WTC11 (cell line): ENCODE measurements around the gene CTRB1. TPM values are rescaled to one million over a fixed set of nuclear protein-coding genes. Genes with fewer than 3 reads are reported as not detected.

ENCODE experiments used
- ATAC-seq: fragments of 200-7000 bp; cut with Tn5 transposase; 2 replicates; pipeline ENCODE4 v1.10.0; 2021; ENCODE audit warnings: mild to moderate bottlenecking, moderate library complexity
- Bru-seq: library from RNA; stranded (reverse); fragments of 400-500 nt; gene quantifications from one replicate; lab custom pipeline; 2021; lab: Mats Ljungman, UMichigan
- CTCF ChIA-PET: fragments of 300-600 bp; sonication (Branson Sonifier 250); formaldehyde crosslinking; loops from one replicate; lab custom pipeline; 2021; ENCODE audit warnings: antibody characterized with exemption; lab: Charles Lee
- POLR2A ChIA-PET: fragments of 350-600 bp; sonication (Branson Sonifier 250); formaldehyde crosslinking; loops from one replicate; lab custom pipeline; 2021; ENCODE audit warnings: antibody characterized with exemption; lab: Charles Lee
- DNase-seq: peaks from one replicate; pipeline ENCODE4 v3.0.0; 2021; ENCODE audit warnings: low spot score
- H3K27ac Mint-ChIP-seq: 2 replicates; pipeline ENCODE4 v1.8.0; 2021; ENCODE audit warnings: mixed read lengths
- H3K27me3 Mint-ChIP-seq: 2 replicates; pipeline ENCODE4 v1.8.0; 2021; ENCODE audit warnings: low read depth, mild to moderate bottlenecking, moderate library complexity, mixed read lengths
- H3K36me3 Mint-ChIP-seq: 2 replicates; pipeline ENCODE4 v1.8.0; 2021; ENCODE audit warnings: mixed read lengths
- H3K4me1 Mint-ChIP-seq: 2 replicates; pipeline ENCODE4 v1.8.0; 2022; ENCODE audit warnings: mixed read lengths
- H3K4me3 Mint-ChIP-seq: 2 replicates; pipeline ENCODE4 v1.8.0; 2021; ENCODE audit warnings: mild to moderate bottlenecking, moderate library complexity, mixed read lengths
- H3K9me3 Mint-ChIP-seq: 2 replicates; pipeline ENCODE4 v1.8.0; 2021; ENCODE audit warnings: mixed read lengths
- CBFB ChIP-seq: sonication (generic); formaldehyde crosslinking; IDR thresholded peaks from 2 replicates; pipeline ENCODE4 v1.8.1; 2022; ENCODE audit warnings: mild to moderate bottlenecking, low read depth, missing genetic modification reagents
- ETV6 ChIP-seq: sonication (generic); formaldehyde crosslinking; IDR thresholded peaks from 2 replicates; pipeline ENCODE4 v1.8.1; 2022; ENCODE audit warnings: mild to moderate bottlenecking, missing genetic modification reagents
- FOXJ3 ChIP-seq: sonication (generic); formaldehyde crosslinking; IDR thresholded peaks from 2 replicates; pipeline ENCODE4 v1.9.0; 2021; ENCODE audit warnings: missing genetic modification reagents, mild to moderate bottlenecking, borderline replicate concordance
- GTF2I ChIP-seq: fragments of 250-450 bp; sonication (Bioruptor Pico); conservative IDR thresholded peaks from 2 replicates; pipeline ENCODE4 v1.4.0; 2021; ENCODE audit warnings: mild to moderate bottlenecking
- HMGA2 ChIP-seq: fragments of 250-450 bp; sonication (Bioruptor Pico); IDR thresholded peaks from 2 replicates; pipeline ENCODE4 v1.4.0; 2021; ENCODE audit warnings: mild to moderate bottlenecking, moderate library complexity
- NFE2L1 ChIP-seq: sonication (generic); formaldehyde crosslinking; IDR thresholded peaks from 2 replicates; pipeline ENCODE4 v1.8.1; 2023; ENCODE audit warnings: missing genetic modification reagents
- OVOL2 ChIP-seq: fragments of 250-450 bp; sonication (Bioruptor Pico); IDR thresholded peaks from 2 replicates; pipeline ENCODE4 v1.9.0; 2021; ENCODE audit warnings: mild to moderate bottlenecking, borderline replicate concordance
- RORB ChIP-seq: fragments of 250-450 bp; sonication (Bioruptor Pico); IDR thresholded peaks from 2 replicates; pipeline ENCODE4 v1.9.0; 2021; ENCODE audit warnings: mild to moderate bottlenecking
- ZNF121 ChIP-seq: sonication (generic); formaldehyde crosslinking; IDR thresholded peaks from 2 replicates; pipeline ENCODE4 v1.8.0; 2023; ENCODE audit warnings: missing genetic modification reagents
- ZNF232 ChIP-seq: sonication (generic); formaldehyde crosslinking; IDR thresholded peaks from 2 replicates; pipeline ENCODE4 v1.8.0; 2022; ENCODE audit warnings: mild to moderate bottlenecking, missing genetic modification reagents
- ZNF416 ChIP-seq: fragments of 250-450 bp; sonication (Bioruptor Pico); IDR thresholded peaks from 2 replicates; pipeline ENCODE4 v1.9.0; 2021; ENCODE audit warnings: mild to moderate bottlenecking, inconsistent platforms
- ZNF423 ChIP-seq: fragments of 250-450 bp; sonication (Bioruptor Pico); IDR thresholded peaks from 2 replicates; pipeline ENCODE4 v2.1.2; 2022; ENCODE audit warnings: mild to moderate bottlenecking, moderate library complexity
- long read RNA-seq, 3 experiments: library from RNA in 1 of 3; library from capped mRNA in 1 of 3; library from polyadenylated mRNA in 1 of 3; unstranded in 2 of 3; stranded (forward) in 1 of 3; transcript quantifications; one replicate each; pipeline ENCODE4 v2.0.0, GENCODE V29; 2021
- total RNA-seq: library from RNA; stranded (reverse); gene quantifications from 3 replicates; pipeline ENCODE4 v1.2.3, GENCODE V29; 2021
- TF ChIP-seq, protein P1 (sequence below): sonication (generic); formaldehyde crosslinking; IDR thresholded peaks from 2 replicates; pipeline ENCODE4 v1.8.1; 2023; ENCODE audit warnings: mild to moderate bottlenecking, missing genetic modification reagents, moderate library complexity
- TF ChIP-seq, protein P2 (sequence below): fragments of 250-450 bp; sonication (Bioruptor Pico); IDR thresholded peaks from 2 replicates; pipeline ENCODE4 v1.8.0; 2021; ENCODE audit warnings: mild to moderate bottlenecking
- TF ChIP-seq, protein P3 (sequence below): sonication (generic); formaldehyde crosslinking; IDR thresholded peaks from 2 replicates; pipeline ENCODE4 v1.8.1; 2023; ENCODE audit warnings: mild to moderate bottlenecking, missing genetic modification reagents
- TF ChIP-seq, protein P4 (sequence below): fragments of 250-450 bp; sonication (Bioruptor Pico); conservative IDR thresholded peaks from 2 replicates; pipeline ENCODE4 v1.9.0; 2021; ENCODE audit warnings: mild to moderate bottlenecking
- TF ChIP-seq, protein P5 (sequence below): sonication (generic); formaldehyde crosslinking; IDR thresholded peaks from 2 replicates; pipeline ENCODE4 v1.8.1; 2022; ENCODE audit warnings: low read depth, missing genetic modification reagents, borderline replicate concordance
- TF ChIP-seq, protein P6 (sequence below): sonication (generic); formaldehyde crosslinking; conservative IDR thresholded peaks from 2 replicates; pipeline ENCODE4 v1.8.1; 2022; ENCODE audit warnings: mild to moderate bottlenecking, missing genetic modification reagents
- TF ChIP-seq, protein P7 (sequence below): fragments of 250-450 bp; sonication (Bioruptor Pico); IDR thresholded peaks from 2 replicates; pipeline ENCODE4 v1.9.0; 2021; ENCODE audit warnings: mild to moderate bottlenecking
- TF ChIP-seq, protein P8 (sequence below): sonication (generic); formaldehyde crosslinking; IDR thresholded peaks from 2 replicates; pipeline ENCODE4 v1.8.0; 2022; ENCODE audit warnings: mild to moderate bottlenecking, missing genetic modification reagents
- TF ChIP-seq, protein P9 (sequence below): sonication (generic); formaldehyde crosslinking; IDR thresholded peaks from 2 replicates; pipeline ENCODE4 v1.8.1; 2022; ENCODE audit warnings: mild to moderate bottlenecking, missing genetic modification reagents, moderate library complexity, borderline replicate concordance

Gene CTRB1
- total RNA-seq (3.9 to 5.7 TPM (median 5.7 TPM) in 3 replicates), Bru-seq, nascent RNA (not detected)
- long read RNA-seq, experiment 1 = 0 reads
- long read RNA-seq, experiment 2 = 0 reads
- long read RNA-seq, experiment 3 = 0 reads

DNA sequence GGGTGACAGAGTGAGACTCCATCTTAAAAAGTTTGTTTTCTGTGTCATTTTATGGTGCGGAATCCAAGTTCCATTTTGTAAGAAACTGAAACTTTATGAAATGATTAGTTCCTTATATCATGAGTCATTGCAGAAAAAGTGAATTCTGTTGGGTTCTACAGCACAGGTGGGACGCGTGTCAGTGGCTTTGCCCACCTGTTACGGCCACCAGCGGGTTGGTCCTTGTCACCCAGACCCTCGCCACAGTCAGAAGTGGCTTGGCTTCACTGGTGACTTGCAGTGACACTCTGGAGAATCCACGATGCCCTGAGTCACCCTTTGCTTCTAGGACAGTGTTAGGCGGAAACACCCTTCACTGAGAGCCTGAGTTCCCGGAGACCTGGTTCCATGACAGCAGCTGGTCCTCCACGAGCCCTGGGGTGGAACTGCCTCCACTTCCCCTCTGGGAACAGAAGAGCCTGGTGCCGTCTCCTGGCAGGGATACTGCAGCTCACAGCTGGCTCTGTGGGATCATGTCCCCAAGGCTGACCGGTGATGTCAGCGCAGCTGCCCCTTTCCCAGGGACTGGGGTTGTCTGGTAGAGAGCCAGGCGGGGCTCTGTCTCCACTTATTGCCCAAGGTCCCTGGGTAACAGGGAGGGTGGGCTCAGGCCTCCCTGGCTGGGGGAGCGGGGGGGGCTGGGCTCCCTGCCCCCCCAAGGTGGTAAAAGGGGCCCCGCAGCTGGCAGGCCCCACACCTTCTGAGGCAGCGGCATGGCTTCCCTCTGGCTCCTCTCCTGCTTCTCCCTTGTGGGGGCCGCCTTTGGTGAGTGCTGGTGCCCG is at the start of gene CTRB1:
Gene CTRB1 (plus strand): TSS at position 733 of the 821 bp plus-strand sequence. CDS start 20 bp downstream, at position 753.
- CTCF ChIA-PET = interaction anchor here (3.0 kb wide), 1 partner anchor 15 kb away, joined by 12 read pairs; no protein-coding TSS in a partner anchor
- H3K4me1 Mint-ChIP-seq = no peaks in the 10 kb centered on the region
- no peak for DNase-seq
- no peaks in the 10 kb centered on the region for H3K9me3 Mint-ChIP-seq
- no peak within 1 kb of the TSS for H3K4me3 Mint-ChIP-seq
- no peak within 1 kb of the TSS for H3K27ac Mint-ChIP-seq
- TF ChIP-seq GTF2I (no peak), OVOL2 (CRISPR knock-in tag) (no peak), RORB (no peak), NFE2L1 (CRISPR knock-in tag) (no peak), ZNF416 (CRISPR knock-in tag) (no peak), HMGA2 (CRISPR knock-in tag) (no peak), CBFB (CRISPR knock-in tag) (no peak)
- TF ChIP-seq, protein P1, sequence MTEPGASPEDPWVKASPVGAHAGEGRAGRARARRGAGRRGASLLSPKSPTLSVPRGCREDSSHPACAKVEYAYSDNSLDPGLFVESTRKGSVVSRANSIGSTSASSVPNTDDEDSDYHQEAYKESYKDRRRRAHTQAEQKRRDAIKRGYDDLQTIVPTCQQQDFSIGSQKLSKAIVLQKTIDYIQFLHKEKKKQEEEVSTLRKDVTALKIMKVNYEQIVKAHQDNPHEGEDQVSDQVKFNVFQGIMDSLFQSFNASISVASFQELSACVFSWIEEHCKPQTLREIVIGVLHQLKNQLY (CRISPR knock-in tag) = no peak
- TF ChIP-seq, protein P2, sequence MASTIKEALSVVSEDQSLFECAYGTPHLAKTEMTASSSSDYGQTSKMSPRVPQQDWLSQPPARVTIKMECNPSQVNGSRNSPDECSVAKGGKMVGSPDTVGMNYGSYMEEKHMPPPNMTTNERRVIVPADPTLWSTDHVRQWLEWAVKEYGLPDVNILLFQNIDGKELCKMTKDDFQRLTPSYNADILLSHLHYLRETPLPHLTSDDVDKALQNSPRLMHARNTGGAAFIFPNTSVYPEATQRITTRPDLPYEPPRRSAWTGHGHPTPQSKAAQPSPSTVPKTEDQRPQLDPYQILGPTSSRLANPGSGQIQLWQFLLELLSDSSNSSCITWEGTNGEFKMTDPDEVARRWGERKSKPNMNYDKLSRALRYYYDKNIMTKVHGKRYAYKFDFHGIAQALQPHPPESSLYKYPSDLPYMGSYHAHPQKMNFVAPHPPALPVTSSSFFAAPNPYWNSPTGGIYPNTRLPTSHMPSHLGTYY (CRISPR knock-in tag) = no peak
- TF ChIP-seq, protein P3, sequence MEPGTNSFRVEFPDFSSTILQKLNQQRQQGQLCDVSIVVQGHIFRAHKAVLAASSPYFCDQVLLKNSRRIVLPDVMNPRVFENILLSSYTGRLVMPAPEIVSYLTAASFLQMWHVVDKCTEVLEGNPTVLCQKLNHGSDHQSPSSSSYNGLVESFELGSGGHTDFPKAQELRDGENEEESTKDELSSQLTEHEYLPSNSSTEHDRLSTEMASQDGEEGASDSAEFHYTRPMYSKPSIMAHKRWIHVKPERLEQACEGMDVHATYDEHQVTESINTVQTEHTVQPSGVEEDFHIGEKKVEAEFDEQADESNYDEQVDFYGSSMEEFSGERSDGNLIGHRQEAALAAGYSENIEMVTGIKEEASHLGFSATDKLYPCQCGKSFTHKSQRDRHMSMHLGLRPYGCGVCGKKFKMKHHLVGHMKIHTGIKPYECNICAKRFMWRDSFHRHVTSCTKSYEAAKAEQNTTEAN = no peak
- TF ChIP-seq, protein P4, sequence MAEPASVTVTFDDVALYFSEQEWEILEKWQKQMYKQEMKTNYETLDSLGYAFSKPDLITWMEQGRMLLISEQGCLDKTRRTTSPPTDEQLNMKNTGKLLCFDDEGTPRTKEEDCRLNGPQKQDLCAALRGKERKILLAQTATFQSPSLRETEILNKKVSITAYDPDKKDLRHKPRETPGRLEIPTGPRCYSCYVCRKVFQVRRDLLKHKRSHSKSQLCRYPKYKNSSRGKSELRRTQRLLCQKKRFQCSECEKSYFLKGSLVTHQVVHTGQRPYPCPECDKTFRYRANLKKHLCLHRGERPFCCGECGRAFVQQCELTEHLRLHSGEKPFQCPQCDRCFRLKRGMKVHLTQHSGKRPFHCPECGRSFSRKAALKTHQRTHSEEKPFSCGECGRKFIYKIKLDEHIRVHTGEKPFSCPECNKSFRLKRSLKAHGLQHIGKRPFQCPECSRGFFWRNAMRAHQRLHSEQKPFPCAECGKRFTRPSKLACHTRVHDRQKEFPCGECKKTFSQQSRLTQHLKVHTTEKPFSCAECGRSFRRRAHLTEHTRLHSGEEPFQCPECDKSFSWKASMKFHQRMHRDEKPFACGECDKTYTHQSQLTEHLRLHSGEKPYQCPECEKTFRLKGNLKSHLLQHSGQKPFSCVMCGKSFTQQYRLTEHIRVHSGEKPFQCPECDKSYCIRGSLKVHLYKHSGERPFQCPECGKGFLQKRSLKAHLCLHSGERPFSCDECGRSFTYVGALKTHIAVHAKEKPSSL (CRISPR knock-in tag) = no peak
- H3K36me3 Mint-ChIP-seq = no peaks in the 10 kb centered on the region
- no peaks in the 10 kb centered on the region for H3K27me3 Mint-ChIP-seq
- POLR2A ChIA-PET = no interaction called here
- no peak for ATAC-seq

DNA sequence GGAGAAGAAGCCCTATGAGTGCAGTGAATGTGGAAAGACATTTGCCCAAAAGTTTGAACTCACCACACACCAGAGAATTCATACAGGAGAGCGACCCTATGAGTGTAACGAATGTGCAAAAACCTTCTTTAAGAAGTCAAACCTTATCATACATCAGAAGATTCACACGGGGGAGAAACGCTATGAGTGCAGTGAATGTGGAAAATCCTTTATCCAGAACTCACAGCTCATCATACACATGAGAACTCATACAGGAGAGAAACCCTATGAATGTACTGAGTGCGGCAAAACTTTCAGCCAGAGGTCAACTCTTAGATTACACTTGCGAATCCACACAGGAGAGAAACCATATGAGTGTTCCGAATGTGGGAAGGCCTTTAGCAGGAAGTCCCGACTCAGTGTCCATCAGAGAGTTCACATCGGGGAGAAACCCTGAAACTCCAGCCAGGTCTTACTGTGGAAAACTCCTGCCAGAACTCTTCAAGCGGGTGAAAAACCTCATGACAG is 48.8 kb upstream of the CTRB1 start:
- CTCF ChIA-PET = interaction anchor here (0.6 kb wide), 1 partner anchor 13 kb away, joined by 3 read pairs; no protein-coding TSS in a partner anchor
- Mint-ChIP-seq H3K4me1 (no peaks in the 10 kb centered on the region), H3K27ac (no peak overlapping the region), H3K27me3 (no peaks in the 10 kb centered on the region; the same call in 1 of the 2 replicates), H3K9me3 (peaks cover 73% of the 10 kb centered on the region), H3K36me3 (peaks cover 87% of the 10 kb centered on the region), H3K4me3 (no peak overlapping the region)
- DNase-seq = no peak
- POLR2A ChIA-PET = no interaction called here
- ATAC-seq = no peak
- TF ChIP-seq, protein P5, sequence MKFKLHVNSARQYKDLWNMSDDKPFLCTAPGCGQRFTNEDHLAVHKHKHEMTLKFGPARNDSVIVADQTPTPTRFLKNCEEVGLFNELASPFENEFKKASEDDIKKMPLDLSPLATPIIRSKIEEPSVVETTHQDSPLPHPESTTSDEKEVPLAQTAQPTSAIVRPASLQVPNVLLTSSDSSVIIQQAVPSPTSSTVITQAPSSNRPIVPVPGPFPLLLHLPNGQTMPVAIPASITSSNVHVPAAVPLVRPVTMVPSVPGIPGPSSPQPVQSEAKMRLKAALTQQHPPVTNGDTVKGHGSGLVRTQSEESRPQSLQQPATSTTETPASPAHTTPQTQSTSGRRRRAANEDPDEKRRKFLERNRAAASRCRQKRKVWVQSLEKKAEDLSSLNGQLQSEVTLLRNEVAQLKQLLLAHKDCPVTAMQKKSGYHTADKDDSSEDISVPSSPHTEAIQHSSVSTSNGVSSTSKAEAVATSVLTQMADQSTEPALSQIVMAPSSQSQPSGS (CRISPR knock-in tag) = no peak
- TF ChIP-seq, protein P6, sequence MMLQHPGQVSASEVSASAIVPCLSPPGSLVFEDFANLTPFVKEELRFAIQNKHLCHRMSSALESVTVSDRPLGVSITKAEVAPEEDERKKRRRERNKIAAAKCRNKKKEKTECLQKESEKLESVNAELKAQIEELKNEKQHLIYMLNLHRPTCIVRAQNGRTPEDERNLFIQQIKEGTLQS (CRISPR knock-in tag) = no peak
- TF ChIP-seq, protein P7, sequence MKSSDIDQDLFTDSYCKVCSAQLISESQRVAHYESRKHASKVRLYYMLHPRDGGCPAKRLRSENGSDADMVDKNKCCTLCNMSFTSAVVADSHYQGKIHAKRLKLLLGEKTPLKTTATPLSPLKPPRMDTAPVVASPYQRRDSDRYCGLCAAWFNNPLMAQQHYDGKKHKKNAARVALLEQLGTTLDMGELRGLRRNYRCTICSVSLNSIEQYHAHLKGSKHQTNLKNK (CRISPR knock-in tag) = no peak
- TF ChIP-seq, protein P8, sequence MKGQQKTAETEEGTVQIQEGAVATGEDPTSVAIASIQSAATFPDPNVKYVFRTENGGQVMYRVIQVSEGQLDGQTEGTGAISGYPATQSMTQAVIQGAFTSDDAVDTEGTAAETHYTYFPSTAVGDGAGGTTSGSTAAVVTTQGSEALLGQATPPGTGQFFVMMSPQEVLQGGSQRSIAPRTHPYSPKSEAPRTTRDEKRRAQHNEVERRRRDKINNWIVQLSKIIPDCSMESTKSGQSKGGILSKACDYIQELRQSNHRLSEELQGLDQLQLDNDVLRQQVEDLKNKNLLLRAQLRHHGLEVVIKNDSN = no peak
- TF ChIP-seq, protein P1 (CRISPR knock-in tag) = no peak
- TF ChIP-seq ZNF232 (CRISPR knock-in tag) (no peak), ZNF121 (no peak), FOXJ3 (CRISPR knock-in tag) (no peak), ETV6 (no peak), ZNF423 (no peak)
- TF ChIP-seq, protein P9, sequence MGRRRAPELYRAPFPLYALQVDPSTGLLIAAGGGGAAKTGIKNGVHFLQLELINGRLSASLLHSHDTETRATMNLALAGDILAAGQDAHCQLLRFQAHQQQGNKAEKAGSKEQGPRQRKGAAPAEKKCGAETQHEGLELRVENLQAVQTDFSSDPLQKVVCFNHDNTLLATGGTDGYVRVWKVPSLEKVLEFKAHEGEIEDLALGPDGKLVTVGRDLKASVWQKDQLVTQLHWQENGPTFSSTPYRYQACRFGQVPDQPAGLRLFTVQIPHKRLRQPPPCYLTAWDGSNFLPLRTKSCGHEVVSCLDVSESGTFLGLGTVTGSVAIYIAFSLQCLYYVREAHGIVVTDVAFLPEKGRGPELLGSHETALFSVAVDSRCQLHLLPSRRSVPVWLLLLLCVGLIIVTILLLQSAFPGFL = no peak
